Measurements from ENCODE around the gene ZNF836.

ZNF836 gene

DNA sequence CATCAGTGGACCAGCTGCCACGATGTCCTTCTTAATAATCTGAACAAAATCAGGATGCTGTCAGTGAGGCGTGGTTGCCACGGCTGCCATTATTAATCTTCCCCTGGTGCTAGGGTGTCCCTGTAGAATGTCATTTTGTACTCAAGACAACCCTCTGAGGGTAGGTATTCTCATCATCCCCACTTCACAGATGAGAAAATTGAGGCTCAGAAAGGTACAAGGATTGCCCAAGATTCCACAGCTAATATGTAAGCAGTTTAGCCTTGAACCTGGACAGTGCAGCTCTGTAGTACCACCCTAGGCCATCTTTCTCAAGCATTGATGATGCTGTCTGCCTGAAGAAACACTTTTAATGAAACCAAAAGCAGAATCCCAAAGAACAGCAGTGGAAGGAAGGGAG lies 26.5 kb upstream of the ZNF836 start:
- no peak for TF ChIP-seq CTCF (IDR thresholded peaks at IDR 0.05; ENCODE audit: extremely low read depth, insufficient read depth, missing control alignments)
- no peak for DNase-seq (ENCODE audit: low spot score)
- in situ Hi-C loops (cut with MboI; ENCODE audit: low pct_unique_long_range_greater_than_20kb, low sequenced_read_pairs, unreplicated experiment): no loop called here

DNA sequence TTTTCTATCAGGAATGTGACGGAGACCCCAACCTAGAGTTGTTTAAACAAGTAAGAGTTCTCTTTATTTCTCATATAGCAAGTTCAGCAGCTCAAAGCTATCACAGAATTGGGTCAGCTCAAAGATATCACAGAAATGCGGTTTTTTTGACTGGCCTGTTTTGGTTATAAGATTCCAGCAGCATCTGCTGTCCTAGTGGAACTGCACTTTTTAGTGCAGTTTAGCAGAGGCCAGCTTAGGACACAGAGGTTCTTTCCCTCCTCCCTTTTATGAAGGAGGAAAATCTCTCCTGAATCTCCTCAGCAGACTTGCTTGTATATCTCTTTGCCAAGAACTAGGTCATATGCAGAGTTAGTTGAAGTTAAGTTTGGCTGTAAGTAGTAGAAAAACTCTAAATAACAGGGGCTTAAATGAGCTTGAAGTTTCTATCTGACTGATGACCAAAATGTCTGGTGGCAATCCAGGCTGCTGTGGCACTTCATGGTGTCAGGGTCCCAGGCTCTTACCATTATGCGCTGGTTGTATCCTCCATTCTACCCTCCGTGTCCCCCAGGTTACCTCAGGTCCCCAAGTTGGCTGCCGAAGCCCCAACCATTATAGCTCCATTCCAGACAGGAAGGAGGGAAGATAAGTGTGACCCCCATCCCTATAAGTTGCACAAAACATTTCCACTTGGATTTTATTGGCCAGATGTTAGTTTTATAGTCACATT lies 25.0 kb upstream of the ZNF836 start:
- no peak for TF ChIP-seq CTCF (IDR thresholded peaks at IDR 0.05; ENCODE audit: extremely low read depth, insufficient read depth, missing control alignments)

DNA sequence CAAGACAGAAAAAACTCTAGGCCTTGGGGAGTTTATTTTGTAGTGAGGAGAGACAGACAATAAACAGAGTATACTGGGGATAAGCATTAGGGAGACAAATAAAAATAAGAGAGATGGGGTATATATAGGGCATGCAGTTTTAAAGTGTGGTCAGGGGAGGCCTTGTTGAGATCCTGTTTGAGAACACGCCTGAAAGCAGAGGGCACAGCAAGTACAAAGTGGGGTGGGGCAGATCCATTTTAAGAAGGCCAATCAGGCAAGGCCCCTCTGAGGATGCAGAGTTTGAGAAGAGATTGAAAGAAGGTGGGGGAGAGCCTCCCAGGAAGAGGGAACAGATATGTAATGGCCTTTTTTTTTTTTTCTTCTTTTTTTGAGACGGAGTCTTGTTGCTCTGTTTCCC lies 20.5 kb upstream of the ZNF836 start:
- no peak for TF ChIP-seq CTCF (IDR thresholded peaks at IDR 0.05; ENCODE audit: extremely low read depth, insufficient read depth, missing control alignments)
- no peak for DNase-seq (ENCODE audit: low spot score)
- in situ Hi-C loops (cut with MboI; ENCODE audit: low pct_unique_long_range_greater_than_20kb, low sequenced_read_pairs, unreplicated experiment): no loop called here

More for the DNA sequence above, 25.0 kb upstream of the ZNF836 start:
- in situ Hi-C loops (cut with MboI; ENCODE audit: low pct_unique_long_range_greater_than_20kb, low sequenced_read_pairs, unreplicated experiment): no loop called here
- no peak for DNase-seq (ENCODE audit: low spot score)

GRCh38 chr19:52191389-52191788 lies 20.0 kb upstream of the ZNF836 start:
- no peak for TF ChIP-seq CTCF (IDR thresholded peaks at IDR 0.05; ENCODE audit: extremely low read depth, insufficient read depth, missing control alignments)
- in situ Hi-C loops (cut with MboI; ENCODE audit: low pct_unique_long_range_greater_than_20kb, low sequenced_read_pairs, unreplicated experiment): no loop called here
- no peak for DNase-seq (ENCODE audit: low spot score)

- DNase-seq (ENCODE audit: low spot score): no peak
- in situ Hi-C loops (cut with MboI; ENCODE audit: low pct_unique_long_range_greater_than_20kb, low sequenced_read_pairs, unreplicated experiment): no loop called here
Observed at GRCh38 chr19:52190487-52191293, 19.3 kb upstream of the ZNF836 start.

More at GRCh38 chr19:52190487-52191293, 19.3 kb upstream of the ZNF836 start:
- no peak for TF ChIP-seq CTCF (IDR thresholded peaks at IDR 0.05; ENCODE audit: extremely low read depth, insufficient read depth, missing control alignments)
